Gastrocnemius medialis (tissue), 4 donors: ENCODE measurements around the gene MPHOSPH9. TPM values are rescaled to one million over a fixed set of nuclear protein-coding genes. Genes with fewer than 3 reads are reported as not detected.
A peak's percentile ranks its signal among the peaks of the same experiment; 100 is the strongest.

ENCODE experiments used
- ATAC-seq, 2 donors: fragments of 150-250 bp; one replicate each; pipeline ENCODE4 v1.9.1; 2016
- DNase-seq, 2 donors: peaks; one replicate each; pipeline ENCODE4 v3.0.0-alpha.2; 2019
- H3K27ac ChIP-seq, 4 donors: fragments of 200-600 bp; sonication (generic); 1 replicate in 1 of 4; 2 replicates in 3 of 4; pipeline ENCODE4 v1.5.1; 2016 to 2018; ENCODE audit warnings: mild to moderate bottlenecking in 2 of 4, moderate library complexity in 1 of 4
- H3K27me3 ChIP-seq, 3 donors: fragments of 200-600 bp; sonication (generic) in 2 of 3; 1 replicate in 1 of 3; 2 replicates in 2 of 3; pipeline versions ENCODE4 v1.5.1 to v1.6.0; 2016 to 2019; ENCODE audit warnings: mild to moderate bottlenecking in 1 of 3, moderate library complexity in 1 of 3
- H3K36me3 ChIP-seq, 2 donors: fragments of 200-600 bp; sonication (generic) in 1 of 2; one replicate each; pipeline ENCODE4 v1.5.1; 2017 to 2018
- H3K4me1 ChIP-seq, 2 donors: fragments of 200-600 bp; sonication (generic) in 1 of 2; one replicate each; pipeline ENCODE4 v1.5.1; 2016 to 2017; ENCODE audit warnings: mild to moderate bottlenecking in 2 of 2
- H3K4me3 ChIP-seq, 4 donors: fragments of 200-600 bp; sonication (generic) in 3 of 4; 1 replicate in 1 of 4; 2 replicates in 3 of 4; pipeline ENCODE4 v1.5.1; 2016 to 2019; ENCODE audit warnings: mild to moderate bottlenecking in 2 of 4
- H3K9me3 ChIP-seq, 3 donors: fragments of 200-600 bp; sonication (generic) in 2 of 3; 1 replicate in 1 of 3; 2 replicates in 2 of 3; pipeline ENCODE4 v1.5.1; 2016 to 2019
- POLR2A ChIP-seq, 2 donors: fragments of 450-650 bp; IDR thresholded peaks; one replicate each; pipeline ENCODE4 v1.6.1; 2017; ENCODE audit warnings: antibody characterized with exemption in 2 of 2, mild to moderate bottlenecking in 2 of 2, moderate library complexity in 2 of 2
- in situ Hi-C, 4 donors: fragments of 200-750 bp; cut with MboI; loops; one replicate each; pipeline versions ENCODE4 v1.15.0 to v1.8.0; 2017; ENCODE audit warnings: low sequenced_read_pairs in 4 of 4
- intact Hi-C: fragments of 100-400 bp; cut with DNase I; formaldehyde crosslinking; loops from one replicate; pipeline ENCODE4 v1.15.1; 2023; ENCODE audit warnings: low total_unique reads
- total RNA-seq, 4 donors: library from RNA; depleted of rRNA; stranded (reverse); fragments of >200 nt; gene quantifications; one replicate each; pipeline versions ENCODE4 v1.1.0 to v1.2.3, GENCODE V29; 2016
- TF ChIP-seq, protein P1 (sequence below), 5 experiments: fragments of 450-650 bp in 3 of 5; fragments of 200-600 bp in 2 of 5; sonication (generic) in 2 of 5; IDR thresholded peaks in 4 of 5; conservative IDR thresholded peaks in 1 of 5; 1 replicate in 4 of 5; 2 replicates in 1 of 5; pipeline ENCODE4 v1.5.1; 2016 to 2019; ENCODE audit warnings: antibody characterized with exemption in 5 of 5, mild to moderate bottlenecking in 3 of 5, moderate library complexity in 3 of 5

MPHOSPH9 gene
- total RNA-seq, 4 donors from 2014 or later = 8.5 to 35.4 (median 12.7) TPM

DNA sequence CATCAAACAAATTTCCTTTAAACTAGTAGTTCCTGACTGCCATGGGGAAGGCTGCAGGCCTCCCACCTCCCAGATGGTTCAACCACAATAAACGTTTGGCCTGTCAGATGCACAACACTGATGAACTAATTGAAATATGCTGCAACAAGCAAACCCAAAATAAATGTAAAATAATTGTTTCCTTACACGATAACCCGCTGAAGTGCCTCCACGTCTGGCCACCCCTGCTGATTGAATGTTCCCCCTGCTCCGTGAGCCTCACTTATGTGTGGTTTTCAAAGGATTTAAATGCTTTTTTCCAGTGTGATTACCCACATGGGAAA lies 90.5 kb downstream of the MPHOSPH9 start:
- Histone ChIP-seq H3K9me3 (no peaks in the 10 kb centered on the region), H3K36me3 (no peaks in the 10 kb centered on the region), H3K27ac (peak overlapping the region in 3 of 4 donors; percentile 55 to 68 (median 64)), H3K4me3 (no peak overlapping the region), H3K27me3 (no peaks in the 10 kb centered on the region), H3K4me1 (peaks cover 26 to 34% of the 10 kb centered on the region in 2 donors)
- DNase-seq (no peak), ATAC-seq (no peak)
- intact Hi-C loops = no loop called here
- in situ Hi-C loops = loop anchor here in 2 of 4 donors (10.0 kb wide), 1 partner anchor 98 kb away; no protein-coding TSS in a partner anchor
- TF ChIP-seq POLR2A (IDR thresholded peaks at IDR 0.05) = no peak
- TF ChIP-seq, protein P1, sequence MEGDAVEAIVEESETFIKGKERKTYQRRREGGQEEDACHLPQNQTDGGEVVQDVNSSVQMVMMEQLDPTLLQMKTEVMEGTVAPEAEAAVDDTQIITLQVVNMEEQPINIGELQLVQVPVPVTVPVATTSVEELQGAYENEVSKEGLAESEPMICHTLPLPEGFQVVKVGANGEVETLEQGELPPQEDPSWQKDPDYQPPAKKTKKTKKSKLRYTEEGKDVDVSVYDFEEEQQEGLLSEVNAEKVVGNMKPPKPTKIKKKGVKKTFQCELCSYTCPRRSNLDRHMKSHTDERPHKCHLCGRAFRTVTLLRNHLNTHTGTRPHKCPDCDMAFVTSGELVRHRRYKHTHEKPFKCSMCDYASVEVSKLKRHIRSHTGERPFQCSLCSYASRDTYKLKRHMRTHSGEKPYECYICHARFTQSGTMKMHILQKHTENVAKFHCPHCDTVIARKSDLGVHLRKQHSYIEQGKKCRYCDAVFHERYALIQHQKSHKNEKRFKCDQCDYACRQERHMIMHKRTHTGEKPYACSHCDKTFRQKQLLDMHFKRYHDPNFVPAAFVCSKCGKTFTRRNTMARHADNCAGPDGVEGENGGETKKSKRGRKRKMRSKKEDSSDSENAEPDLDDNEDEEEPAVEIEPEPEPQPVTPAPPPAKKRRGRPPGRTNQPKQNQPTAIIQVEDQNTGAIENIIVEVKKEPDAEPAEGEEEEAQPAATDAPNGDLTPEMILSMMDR (IDR thresholded peaks at IDR 0.05 in 4 of 5, conservative IDR thresholded peaks at IDR 0.05 in 1 of 5) = no peak

DNA sequence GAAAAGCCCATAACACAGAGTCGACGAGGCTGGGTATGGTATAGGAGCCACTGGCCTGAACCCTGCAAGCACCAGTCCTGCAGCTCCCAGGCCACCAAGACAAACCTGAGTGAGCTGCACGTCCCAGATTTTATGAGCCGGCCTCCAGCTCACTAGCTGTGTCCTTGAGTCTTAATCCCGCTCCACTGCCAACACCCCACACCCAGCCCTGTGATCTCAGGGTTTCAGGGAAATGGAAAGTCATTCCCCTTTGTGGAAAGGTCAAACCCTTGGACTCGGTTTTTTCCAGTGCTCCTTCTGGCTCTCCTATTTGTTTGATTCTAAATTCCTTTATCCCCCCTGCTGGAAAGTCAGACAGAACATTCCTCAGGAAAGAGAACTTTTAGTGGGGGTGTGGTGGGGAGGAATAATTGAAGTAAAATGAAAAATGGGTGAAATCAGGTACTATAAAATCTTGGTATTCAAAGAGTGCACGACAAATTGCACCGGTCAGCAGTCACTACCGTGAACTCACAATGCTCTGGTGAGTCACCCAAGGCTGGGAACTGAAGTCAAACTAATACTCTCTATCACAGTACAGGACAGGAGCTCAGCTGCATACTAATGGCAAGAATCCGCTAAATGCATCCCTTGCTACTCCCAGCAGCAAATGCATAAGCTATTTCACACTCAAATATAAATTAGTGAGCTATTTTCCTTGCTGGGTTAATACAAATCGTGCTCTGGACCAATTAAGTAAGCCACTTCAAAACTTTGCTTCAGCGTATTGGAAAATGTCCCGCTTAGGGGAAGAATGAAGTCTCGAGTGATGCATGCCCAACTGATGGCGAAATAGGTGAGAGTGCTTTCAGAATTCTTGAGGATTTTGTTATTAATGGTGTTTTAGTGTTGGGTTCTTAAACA lies 91.1 kb downstream of the MPHOSPH9 start:
- Histone ChIP-seq H3K9me3 (no peaks in the 10 kb centered on the region), H3K36me3 (no peaks in the 10 kb centered on the region), H3K27me3 (no peaks in the 10 kb centered on the region), H3K4me1 (peaks cover 26 to 34% of the 10 kb centered on the region in 2 donors), H3K4me3 (no peak overlapping the region), H3K27ac (peak overlapping the region; percentile 55 to 68 (median 61))
- in situ Hi-C loops = loop anchor here in 2 of 4 donors (10.0 kb wide), 1 partner anchor 97 kb away; no protein-coding TSS in a partner anchor
- intact Hi-C loops = no loop called here
- TF ChIP-seq, protein P1 (IDR thresholded peaks at IDR 0.05 in 4 of 5, conservative IDR thresholded peaks at IDR 0.05 in 1 of 5) = no peak
- DNase-seq (peak in 1 of 2 donors; percentile 38), ATAC-seq (peak; percentile 84 to 93)

DNA sequence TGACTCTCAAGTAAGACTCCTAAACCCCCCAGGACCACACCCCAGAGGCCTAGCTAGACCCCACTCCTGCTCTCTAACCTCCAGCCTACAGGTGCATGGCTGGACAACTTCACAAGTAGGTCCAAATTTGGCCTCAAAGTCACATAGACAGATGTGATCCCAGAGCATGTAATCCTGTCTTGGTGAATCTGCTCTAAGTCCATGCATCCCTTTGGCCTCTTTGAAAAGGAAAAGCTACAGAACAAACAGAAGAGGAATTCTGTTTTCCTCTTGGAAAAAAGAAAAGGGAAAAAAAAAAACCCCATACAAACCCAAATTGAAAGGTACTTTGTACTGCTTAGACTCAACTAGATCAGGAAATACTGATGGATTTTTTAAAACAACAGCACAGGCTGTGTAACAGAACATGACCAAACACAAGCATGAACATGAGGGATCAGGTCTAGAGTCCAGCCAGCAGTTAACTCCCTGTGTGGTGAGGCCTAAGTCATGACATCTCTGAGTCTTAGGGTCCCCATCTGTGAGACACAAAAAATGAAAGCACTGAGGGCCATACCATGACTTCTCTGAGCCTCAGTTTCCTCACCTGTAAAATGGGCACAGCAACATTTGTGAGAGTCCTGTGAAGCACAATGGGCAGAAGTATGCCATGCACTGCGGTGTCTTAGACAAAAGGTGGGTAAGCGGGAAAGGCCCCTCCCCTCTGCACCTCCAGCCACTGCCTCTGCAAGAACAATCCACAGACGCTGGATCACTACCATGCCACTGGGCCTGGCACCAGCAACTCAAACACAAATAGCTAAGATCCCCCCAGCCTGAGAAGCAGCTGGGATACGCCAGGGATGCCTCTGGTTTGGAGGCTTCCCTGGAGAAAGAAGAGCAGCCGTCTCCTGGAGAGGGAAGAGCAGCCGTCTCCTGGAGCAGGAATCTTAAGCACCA lies 92.0 kb downstream of the MPHOSPH9 start:
- peaks cover 26 to 34% of the 10 kb centered on the region in 2 donors for H3K4me1 ChIP-seq
- in situ Hi-C loops (loop anchor here in 2 of 4 donors (10.0 kb wide), 1 partner anchor 96 kb away; no protein-coding TSS in a partner anchor), intact Hi-C loops (no loop called here)
- no peaks in the 10 kb centered on the region for H3K27me3 ChIP-seq
- no peak overlapping the region for H3K4me3 ChIP-seq
- no peak for DNase-seq
- H3K27ac ChIP-seq = peak overlapping the region; percentile 55 to 68 (median 61)
- ATAC-seq = no peak
- H3K36me3 ChIP-seq = no peaks in the 10 kb centered on the region
- no peak for TF ChIP-seq POLR2A (IDR thresholded peaks at IDR 0.05)
- TF ChIP-seq, protein P1 (IDR thresholded peaks at IDR 0.05 in 4 of 5, conservative IDR thresholded peaks at IDR 0.05 in 1 of 5) = no peak
- no peaks in the 10 kb centered on the region for H3K9me3 ChIP-seq

DNA sequence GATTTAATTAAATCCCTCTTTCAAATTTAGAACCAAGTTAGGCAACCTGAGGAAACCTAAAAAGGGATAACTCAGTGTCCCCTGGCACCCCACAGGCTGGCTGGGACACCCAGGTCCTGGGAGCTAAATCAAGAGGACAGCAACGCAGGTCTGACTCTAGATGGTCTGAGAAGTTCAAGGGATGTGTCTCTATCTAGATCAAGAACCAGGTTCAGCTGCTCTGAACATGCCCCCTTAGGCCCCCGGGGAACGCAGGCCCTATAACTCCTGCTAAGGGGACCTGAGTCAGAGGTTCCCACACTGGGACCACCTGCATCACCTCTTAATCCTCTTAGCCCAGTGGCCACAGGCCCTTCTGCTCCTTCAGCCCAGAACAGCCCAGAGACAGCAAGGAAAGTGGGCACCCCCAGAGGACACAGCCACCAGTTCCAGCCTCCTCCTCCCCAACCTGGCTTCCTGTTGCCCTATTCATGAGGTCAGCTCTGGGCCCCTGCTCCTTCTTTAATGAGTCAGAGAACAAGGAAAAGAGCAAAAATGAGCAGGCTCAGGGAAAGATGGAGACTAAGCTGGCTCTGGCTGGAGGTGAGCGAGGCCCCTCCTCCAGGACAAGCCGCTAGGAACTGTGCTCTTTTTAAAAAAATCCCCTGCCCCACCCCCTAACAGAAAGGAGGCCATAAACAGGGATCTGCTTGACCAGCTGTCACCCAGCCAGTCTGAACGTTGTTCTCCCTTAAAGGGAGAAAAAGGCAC lies 92.8 kb downstream of the MPHOSPH9 start:
- ATAC-seq = no peak
- H3K9me3 ChIP-seq = no peaks in the 10 kb centered on the region
- no peaks in the 10 kb centered on the region for H3K27me3 ChIP-seq
- intact Hi-C loops (no loop called here), in situ Hi-C loops (loop anchor here in 3 of 4 donors (10.0 kb wide), 1 partner anchor 95 kb away; no protein-coding TSS in a partner anchor)
- peak overlapping the region in 3 of 4 donors; percentile 15 to 55 (median 49) for H3K27ac ChIP-seq
- H3K4me1 ChIP-seq = peaks cover 26 to 34% of the 10 kb centered on the region in 2 donors
- H3K36me3 ChIP-seq = no peaks in the 10 kb centered on the region
- TF ChIP-seq, protein P1 (IDR thresholded peaks at IDR 0.05 in 4 of 5, conservative IDR thresholded peaks at IDR 0.05 in 1 of 5) = no peak
- TF ChIP-seq POLR2A (IDR thresholded peaks at IDR 0.05) = no peak
- no peak overlapping the region for H3K4me3 ChIP-seq
- no peak for DNase-seq
